ENCODE data around the gene NALCN. TPM values are rescaled to one million over a fixed set of nuclear protein-coding genes. Genes with fewer than 3 reads are reported as not detected.

NALCN gene
- total and polyA plus RNA-seq, 9 donors, result 0.17 to 21.6 (median 1.4) TPM

DNA sequence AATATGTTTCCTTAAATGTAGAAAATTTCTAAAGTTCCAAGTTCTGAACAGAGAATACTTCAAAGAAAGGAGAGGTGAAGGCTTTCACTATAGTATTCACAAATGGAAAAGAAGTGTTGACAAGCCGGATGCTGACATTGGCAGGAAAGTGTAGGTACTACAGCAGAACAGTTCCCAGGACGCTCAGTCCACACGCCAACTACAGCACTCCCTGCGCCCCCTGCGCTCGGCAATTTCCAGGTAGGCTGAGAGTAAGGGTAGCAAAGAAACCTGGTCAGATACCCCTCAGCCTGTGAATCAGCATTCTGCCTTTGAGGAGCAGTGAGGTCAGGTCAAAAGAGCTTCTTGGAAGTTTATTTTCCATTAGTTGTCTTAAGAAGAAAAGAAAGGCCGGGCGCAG is 115.3 kb downstream of the NALCN start:
- Histone ChIP-seq H3K27ac (no peak overlapping the region), H3K27me3 (no peaks in the 10 kb centered on the region), H3K9me3 (no peaks in the 10 kb centered on the region), H3K4me1 (ENCODE audit: insufficient read depth) (no peaks in the 10 kb centered on the region), H3K4me3 (no peak overlapping the region), H3K36me3 (no peaks in the 10 kb centered on the region)
- WGBS, 3 donors, result 94 to 97% (median 96%) methylated on average over 8 of the region's 8 CpGs
- no peak for DNase-seq
- intact Hi-C loops (cut with DNase I), result no loop called here
- no peak for TF ChIP-seq EP300 (IDR thresholded peaks at IDR 0.05)
- TF ChIP-seq, protein P1, sequence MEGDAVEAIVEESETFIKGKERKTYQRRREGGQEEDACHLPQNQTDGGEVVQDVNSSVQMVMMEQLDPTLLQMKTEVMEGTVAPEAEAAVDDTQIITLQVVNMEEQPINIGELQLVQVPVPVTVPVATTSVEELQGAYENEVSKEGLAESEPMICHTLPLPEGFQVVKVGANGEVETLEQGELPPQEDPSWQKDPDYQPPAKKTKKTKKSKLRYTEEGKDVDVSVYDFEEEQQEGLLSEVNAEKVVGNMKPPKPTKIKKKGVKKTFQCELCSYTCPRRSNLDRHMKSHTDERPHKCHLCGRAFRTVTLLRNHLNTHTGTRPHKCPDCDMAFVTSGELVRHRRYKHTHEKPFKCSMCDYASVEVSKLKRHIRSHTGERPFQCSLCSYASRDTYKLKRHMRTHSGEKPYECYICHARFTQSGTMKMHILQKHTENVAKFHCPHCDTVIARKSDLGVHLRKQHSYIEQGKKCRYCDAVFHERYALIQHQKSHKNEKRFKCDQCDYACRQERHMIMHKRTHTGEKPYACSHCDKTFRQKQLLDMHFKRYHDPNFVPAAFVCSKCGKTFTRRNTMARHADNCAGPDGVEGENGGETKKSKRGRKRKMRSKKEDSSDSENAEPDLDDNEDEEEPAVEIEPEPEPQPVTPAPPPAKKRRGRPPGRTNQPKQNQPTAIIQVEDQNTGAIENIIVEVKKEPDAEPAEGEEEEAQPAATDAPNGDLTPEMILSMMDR (IDR thresholded peaks at IDR 0.05), result no peak
- no peak for TF ChIP-seq POLR2A (IDR thresholded peaks at IDR 0.05)

DNA sequence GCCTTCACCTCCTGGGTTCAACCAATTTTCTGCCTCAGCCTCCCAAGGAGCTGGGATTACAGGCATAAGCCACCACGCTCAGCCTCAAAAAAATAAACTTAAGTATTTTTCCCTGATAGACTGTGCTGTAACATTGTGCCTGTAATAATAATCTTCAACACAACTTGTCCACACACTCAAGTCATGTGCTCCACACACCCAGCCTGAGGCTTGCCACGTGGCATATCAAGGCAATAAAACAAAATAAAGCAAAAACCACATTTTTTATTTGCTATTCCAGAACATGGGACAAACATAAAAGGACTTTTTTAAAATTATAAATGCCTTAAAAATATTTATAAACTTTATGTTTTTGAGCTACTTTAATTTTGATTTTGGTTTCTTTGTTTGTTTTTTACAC is 115.8 kb downstream of the NALCN start:
- 49 to 59% (median 51%) methylated on average over 2 of the region's 2 CpGs for WGBS, 3 donors
- no peak for DNase-seq
- TF ChIP-seq EP300 (IDR thresholded peaks at IDR 0.05) (no peak), POLR2A (IDR thresholded peaks at IDR 0.05) (no peak)
- TF ChIP-seq, protein P1 (IDR thresholded peaks at IDR 0.05), result no peak
- Histone ChIP-seq H3K36me3 (no peaks in the 10 kb centered on the region), H3K4me3 (no peak overlapping the region), H3K4me1 (ENCODE audit: insufficient read depth) (no peaks in the 10 kb centered on the region), H3K27ac (no peak overlapping the region), H3K9me3 (no peaks in the 10 kb centered on the region), H3K27me3 (no peaks in the 10 kb centered on the region)
- intact Hi-C loops (cut with DNase I), result no loop called here

DNA sequence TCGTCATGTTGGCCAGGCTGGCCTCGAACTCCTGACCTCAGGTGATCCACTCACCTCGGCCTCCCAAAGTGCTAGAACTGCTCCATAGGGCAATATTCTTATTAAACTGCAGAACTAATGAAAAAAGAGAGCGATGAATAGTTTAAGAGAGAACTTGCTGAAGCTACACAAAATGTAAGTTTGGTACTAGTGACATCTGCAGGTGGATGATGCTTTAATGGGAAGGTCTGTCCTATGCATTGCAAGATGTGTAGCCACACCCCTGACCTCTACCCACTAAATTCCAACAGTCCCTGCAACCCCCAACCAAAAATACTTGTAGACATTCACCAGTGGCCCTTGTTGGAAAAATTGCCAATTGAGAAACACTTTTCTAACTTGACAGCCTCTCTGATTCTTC is 117.8 kb downstream of the NALCN start:
- intact Hi-C loops (cut with DNase I), result no loop called here
- no peaks in the 10 kb centered on the region for H3K27me3 ChIP-seq
- no peak overlapping the region for H3K27ac ChIP-seq
- no peaks in the 10 kb centered on the region for H3K9me3 ChIP-seq
- no peak for TF ChIP-seq POLR2A (IDR thresholded peaks at IDR 0.05)
- TF ChIP-seq EP300 (IDR thresholded peaks at IDR 0.05), result no peak
- TF ChIP-seq, protein P1 (IDR thresholded peaks at IDR 0.05), result no peak
- 89 to 95% (median 92%) methylated on average over 4 of the region's 4 CpGs for WGBS, 3 donors
- H3K4me1 ChIP-seq (ENCODE audit: insufficient read depth), result no peaks in the 10 kb centered on the region
- H3K4me3 ChIP-seq, result no peak overlapping the region
- no peaks in the 10 kb centered on the region for H3K36me3 ChIP-seq
- no peak for DNase-seq

DNA sequence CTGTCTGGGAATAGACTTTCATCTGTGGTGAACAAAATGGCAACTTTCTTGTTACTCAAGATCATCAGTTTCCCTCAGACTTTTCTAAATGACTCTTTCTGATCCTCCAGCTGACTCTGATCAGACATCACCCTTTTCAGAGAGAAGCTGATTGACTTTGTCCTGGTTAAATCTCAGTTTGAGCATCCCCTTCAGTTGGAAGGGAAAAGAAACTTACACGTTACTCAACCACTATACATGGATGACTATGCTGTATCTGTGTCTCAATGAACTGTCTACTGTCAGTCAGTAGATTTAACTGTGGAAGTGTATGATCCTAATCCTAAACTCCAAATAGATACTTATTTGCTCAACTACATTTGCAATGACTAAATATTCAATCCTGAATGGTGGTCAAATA is 118.5 kb downstream of the NALCN start:
- Histone ChIP-seq H3K4me1 (ENCODE audit: insufficient read depth) (no peaks in the 10 kb centered on the region), H3K4me3 (no peak overlapping the region), H3K27ac (no peak overlapping the region), H3K27me3 (no peaks in the 10 kb centered on the region), H3K9me3 (no peaks in the 10 kb centered on the region), H3K36me3 (no peaks in the 10 kb centered on the region)
- no peak for DNase-seq
- intact Hi-C loops (cut with DNase I), result no loop called here
- TF ChIP-seq, protein P1 (IDR thresholded peaks at IDR 0.05), result no peak
- TF ChIP-seq EP300 (IDR thresholded peaks at IDR 0.05) (no peak), POLR2A (IDR thresholded peaks at IDR 0.05) (no peak)
- 88 to 97% (median 95%) methylated on average over 1 of the region's 1 CpG for WGBS, 3 donors

DNA sequence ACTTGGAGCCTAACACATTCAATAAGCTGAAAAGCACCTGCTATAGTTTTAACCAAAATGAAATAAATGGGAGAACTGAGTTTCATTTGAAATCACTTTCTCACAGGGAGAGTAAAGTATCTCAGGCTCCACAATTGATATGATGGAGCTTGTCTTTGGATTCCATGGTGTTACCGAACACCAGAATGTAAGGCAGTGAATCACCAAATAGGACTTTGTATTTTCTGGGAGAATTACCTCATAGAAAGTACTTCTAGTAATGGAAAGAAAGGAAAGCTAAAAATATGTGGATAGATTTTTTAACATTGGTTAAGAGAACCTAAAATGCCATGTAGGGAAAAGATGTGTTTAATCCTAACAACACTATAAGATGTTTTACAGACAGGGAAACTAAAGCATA is 123.6 kb downstream of the NALCN start:
- Histone ChIP-seq H3K27me3 (no peaks in the 10 kb centered on the region), H3K36me3 (no peaks in the 10 kb centered on the region), H3K4me3 (no peak overlapping the region), H3K27ac (no peak overlapping the region), H3K4me1 (ENCODE audit: insufficient read depth) (no peaks in the 10 kb centered on the region), H3K9me3 (no peaks in the 10 kb centered on the region)
- DNase-seq, result no peak
- WGBS, 3 donors, result 81 to 95% (median 90%) methylated on average over 1 of the region's 1 CpG
- intact Hi-C loops (cut with DNase I), result no loop called here
- TF ChIP-seq, protein P1 (IDR thresholded peaks at IDR 0.05), result no peak

Data from ovary (tissue), 9 donors.